Panc1 (cell line): ENCODE measurements around the gene BATF3. TPM values are rescaled to one million over a fixed set of nuclear protein-coding genes. Genes with fewer than 3 reads are reported as not detected.

Experiments used
- ATAC-seq: fragments of 200-7000 bp; cut with Tn5 transposase; 2 replicates; pipeline ENCODE4 v1.9.1; 2020; ENCODE audit warnings: mild to moderate bottlenecking, moderate library complexity
- BruUV-seq: library from RNA; stranded (reverse); fragments of 400-500 nt; replicated peaks from 2 replicates; lab custom pipeline; 2021; lab: Mats Ljungman, UMichigan
- CTCF ChIA-PET: fragments of 300-600 bp; sonication (Branson Sonifier 250); formaldehyde crosslinking; loops from one replicate; lab custom pipeline; 2022; ENCODE audit warnings: antibody characterized with exemption; lab: Charles Lee
- POLR2A ChIA-PET: fragments of 300-600 bp; sonication (Branson Sonifier 250); formaldehyde crosslinking; loops from one replicate; lab custom pipeline; 2022; ENCODE audit warnings: antibody characterized with exemption; lab: Charles Lee
- DNase-seq: peaks from one replicate; pipeline ENCODE4 v3.0.0-alpha.2; 2010; ENCODE audit warnings: low read depth, low spot score
- H3K27ac ChIP-seq: 2 replicates; pipeline ENCODE4 v1.5.1; 2011; ENCODE audit warnings: mild to moderate bottlenecking, low read length, inconsistent platforms
- H3K27me3 ChIP-seq: fragments of 200-500 bp; sonication (Bioruptor generic); 2 replicates; pipeline ENCODE4 v1.6.0; 2014; ENCODE audit warnings: low read length, inconsistent platforms; ENCODE audit not compliant: control insufficient read depth, insufficient read depth
- H3K36me3 ChIP-seq: fragments of 200-500 bp; sonication (Bioruptor generic); 2 replicates; pipeline ENCODE4 v1.5.1; 2014; ENCODE audit warnings: inconsistent platforms, mild to moderate bottlenecking, low read length, moderate library complexity; ENCODE audit not compliant: control insufficient read depth, insufficient read depth
- H3K4me1 ChIP-seq: 2 replicates; pipeline ENCODE4 v1.5.1; 2011; ENCODE audit warnings: inconsistent platforms, mild to moderate bottlenecking, low read length, moderate library complexity; ENCODE audit not compliant: control insufficient read depth, insufficient read depth
- H3K4me3 ChIP-seq, 2 experiments: 2 replicates each; pipeline ENCODE4 v1.5.1; 2011 to 2012; ENCODE audit warnings: low read depth in 2 of 2, low read length in 2 of 2, mild to moderate bottlenecking in 2 of 2, inconsistent platforms in 1 of 2, moderate library complexity in 1 of 2
- H3K9me3 ChIP-seq: fragments of 200-500 bp; sonication (Bioruptor generic); 2 replicates; pipeline ENCODE4 v1.5.1; 2014; ENCODE audit warnings: low read depth, mild to moderate bottlenecking, inconsistent platforms, low read length, moderate library complexity; ENCODE audit not compliant: control insufficient read depth, insufficient read depth
- CTCF ChIP-seq: fragments of 450-650 bp; IDR thresholded peaks from 2 replicates; pipeline ENCODE4 v1.5.1; 2017; ENCODE audit warnings: mild to moderate bottlenecking
- POLR2AphosphoS5 ChIP-seq: IDR thresholded peaks from 2 replicates; pipeline ENCODE4 v1.6.1; 2012; ENCODE audit warnings: mild to moderate bottlenecking, low read depth, low read length, moderate library complexity
- REST ChIP-seq, 2 experiments: IDR thresholded peaks; 2 replicates each; pipeline ENCODE4 v1.6.1; 2011 to 2012; ENCODE audit warnings: low read depth in 2 of 2, control low read depth in 1 of 2, low read length in 1 of 2, mild to moderate bottlenecking in 1 of 2, moderate library complexity in 1 of 2; ENCODE audit not compliant: insufficient read depth in 1 of 2
- SIN3A ChIP-seq: IDR thresholded peaks from 2 replicates; pipeline ENCODE4 v1.6.1; 2012; ENCODE audit warnings: low read depth, mild to moderate bottlenecking, low read length, moderate library complexity, borderline replicate concordance; ENCODE audit not compliant: insufficient read depth
- TCF7L2 ChIP-seq: IDR thresholded peaks from 2 replicates; pipeline ENCODE4 v1.6.1; 2011; ENCODE audit warnings: mild to moderate bottlenecking, low read depth, low read length, inconsistent platforms
- in situ Hi-C: cut with HindIII; loops from 2 replicates; pipeline ENCODE4 v1.10.0; 2016; ENCODE audit warnings: low sequenced_read_pairs, low pct_unique_long_range_greater_than_20kb
- intact Hi-C: fragments of 100-400 bp; cut with micrococcal nuclease; formaldehyde crosslinking; loops from one replicate; pipeline ENCODE4 v1.10.0; 2022; ENCODE audit not compliant: unreplicated experiment
- total RNA-seq: library from RNA; stranded (reverse); gene quantifications from one replicate; pipeline ENCODE4 v1.2.1, GENCODE V29; 2021; ENCODE audit not compliant: unreplicated experiment

The BATF3 gene
- total RNA-seq, 1 experiment from 2014 or later = 2.4 TPM

- in situ Hi-C loops (no loop called here), intact Hi-C loops (no loop called here)
- TF ChIP-seq CTCF = no peak
- TF ChIP-seq SIN3A = no peak
- TF ChIP-seq REST (IDR thresholded peaks at IDR 0.05; ENCODE audit: insufficient read depth in 1 of 2, low read depth in 2 of 2, low read length in 1 of 2) = no peak
- TF ChIP-seq TCF7L2 = no peak
- TF ChIP-seq POLR2AphosphoS5 = no peak
- POLR2A ChIA-PET = no interaction called here
- no TSS peak for BruUV-seq
- no peaks in the 10 kb centered on the region for H3K27me3 ChIP-seq
- H3K27ac ChIP-seq = no peak overlapping the region
- H3K9me3 ChIP-seq = no peaks in the 10 kb centered on the region
- no peak overlapping the region for H3K4me3 ChIP-seq
- CTCF ChIA-PET = interaction anchor here (0.6 kb wide), 1 partner anchor 212 kb away, joined by 6 read pairs; no protein-coding TSS in a partner anchor
- no peak for DNase-seq
- H3K4me1 ChIP-seq = no peaks in the 10 kb centered on the region
- H3K36me3 ChIP-seq = no peaks in the 10 kb centered on the region
- ATAC-seq = no peak
These were observed 9.7 kb downstream of the BATF3 start for GRCh38 chr1:212689758-212690529.

- in situ Hi-C loops (no loop called here), intact Hi-C loops (no loop called here)
- no peak for ATAC-seq
- BruUV-seq = no TSS peak
- H3K4me1 ChIP-seq = no peaks in the 10 kb centered on the region
- POLR2A ChIA-PET = no interaction called here
- DNase-seq = no peak
- no peak overlapping the region for H3K4me3 ChIP-seq
- TF ChIP-seq TCF7L2 = no peak
- no peak for TF ChIP-seq SIN3A
- TF ChIP-seq REST (IDR thresholded peaks at IDR 0.05; ENCODE audit: insufficient read depth in 1 of 2, low read depth in 2 of 2, low read length in 1 of 2) = no peak
- no peak for TF ChIP-seq CTCF
- no peak for TF ChIP-seq POLR2AphosphoS5
- H3K36me3 ChIP-seq = no peaks in the 10 kb centered on the region
- no peaks in the 10 kb centered on the region for H3K27me3 ChIP-seq
- no peak overlapping the region for H3K27ac ChIP-seq
- CTCF ChIA-PET = no interaction called here
- no peaks in the 10 kb centered on the region for H3K9me3 ChIP-seq
These were observed 10.4 kb downstream of the BATF3 start for GRCh38 chr1:212689196-212689725.
